ENCODE measurements around the gene TAC3. TPM values are rescaled to one million over a fixed set of nuclear protein-coding genes. Genes with fewer than 3 reads are reported as not detected.

TAC3 gene
- total and polyA plus RNA-seq, 2 of the 8 experiments (the other 6 are each of a cell fraction or from before 2014, with no cell fraction given), result 9.7 to 45.3 TPM

GRCh38 chr12:57047981-57048380, 31.7 kb upstream of the TAC3 start:
- Histone ChIP-seq H3K4ac (replicated peaks; ENCODE audit: insufficient read length, low read depth, low read length) (no peak overlapping the region), H2AFZ (ENCODE audit: low read length) (no peak overlapping the region), H3K27me3 (replicated peaks in 1 of 4; ENCODE audit: control insufficient read depth in 3 of 4, extremely low read depth in 1 of 4, insufficient read depth in 3 of 4, low read length in 3 of 4) (no peaks in the 10 kb centered on the region), H4K91ac (replicated peaks; ENCODE audit: insufficient read length, low read length) (no peak overlapping the region), H3K4me2 (ENCODE audit: insufficient read depth in 1 of 2, low read depth in 2 of 2, low read length in 2 of 2) (no peak overlapping the region), H4K5ac (ENCODE audit: insufficient read length, low read depth, low read length) (no peak overlapping the region), H2BK12ac (ENCODE audit: low read depth, low read length) (no peak overlapping the region), H3K79me1 (ENCODE audit: low read depth, low read length) (no peaks in the 10 kb centered on the region), H4K20me1 (replicated peaks in 1 of 2; ENCODE audit: control insufficient read depth in 1 of 2, insufficient read depth in 2 of 2, low read length in 2 of 2) (no peaks in the 10 kb centered on the region), H3K4me1 (replicated peaks in 1 of 4; ENCODE audit: control insufficient read depth in 3 of 4, insufficient read depth in 4 of 4, low read length in 3 of 4) (no peaks in the 10 kb centered on the region), H3K27ac (ENCODE audit: low read depth, low read length) (no peak overlapping the region), H2BK120ac (replicated peaks; ENCODE audit: low read depth, low read length) (no peak overlapping the region), H2BK5ac (ENCODE audit: low read depth, low read length) (no peak overlapping the region; the same call in 1 of the 2 replicates), H3K18ac (ENCODE audit: extremely low read depth, low read length) (no peak overlapping the region), H4K8ac (ENCODE audit: extremely low read depth, insufficient read depth, low read length) (no peak overlapping the region), H3K79me2 (ENCODE audit: control insufficient read depth in 1 of 2, insufficient read depth in 2 of 2, low read length in 2 of 2) (no peaks in the 10 kb centered on the region), H3K56ac (replicated peaks; ENCODE audit: insufficient read length, low read depth, low read length) (no peak overlapping the region), H3K36me3 (ENCODE audit: control insufficient read depth in 2 of 4, insufficient read depth in 4 of 4, low read length in 3 of 4) (no peaks in the 10 kb centered on the region), H2BK20ac (ENCODE audit: low read length) (no peak overlapping the region), H2BK15ac (ENCODE audit: low read length) (no peak overlapping the region), H3K9me3 (ENCODE audit: insufficient read depth in 2 of 2, low read depth in 1 of 2, low read length in 1 of 2) (no peaks in the 10 kb centered on the region), H3K23ac (ENCODE audit: insufficient read length) (no peak overlapping the region), H3K9ac (replicated peaks in 1 of 4; ENCODE audit: extremely low read depth in 1 of 4, low read depth in 3 of 4, low read length in 3 of 4) (no peak overlapping the region), H3K4me3 (ENCODE audit: extremely low read depth in 1 of 4, insufficient read depth in 2 of 4, low read depth in 3 of 4, low read length in 4 of 4) (no peak overlapping the region), H2AK5ac (ENCODE audit: low read depth, low read length) (no peak overlapping the region), H3K23me2 (ENCODE audit: low read depth, low read length) (no peaks in the 10 kb centered on the region), H3K14ac (ENCODE audit: insufficient read length) (no peak overlapping the region)
- 80% methylated on average over 1 of the region's 1 CpG; no CpG with 5 or more reads in 1 of the 2 experiments for WGBS, 2 experiments (ENCODE audit: extremely low coverage in 1 of 2, insufficient coverage in 1 of 2, insufficient read length in 1 of 2, insufficient replicate concordance in 2 of 2, low coverage in 1 of 2, low lambda C conversion rate in 2 of 2, missing lambda C conversion rate in 1 of 2)
- no peak for DNase-seq (ENCODE audit: low read depth in 1 of 2, low spot score in 2 of 2)
- no peak for FAIRE-seq
- ChIA-PET CTCF (ENCODE audit: partially characterized antibody) (interaction anchor here (0.6 to 7.5 kb wide), 9 partner anchors 14 to 536 kb away, joined by 3 to 77 read pairs (median 4); partner anchors contain the start of genes STAT6 and TAC3), POLR2A (ENCODE audit: partially characterized antibody) (interaction anchor here (1.0 to 3.5 kb wide), 5 partner anchors 9 to 82 kb away, joined by 3 to 11 read pairs (median 5); no protein-coding TSS in a partner anchor)
- no peak for TF ChIP-seq ATF2 (IDR thresholded peaks at IDR 0.05; ENCODE audit: low read length)

All from H1 (cell line).